ENCODE measurements around the gene RPS13.

DNA sequence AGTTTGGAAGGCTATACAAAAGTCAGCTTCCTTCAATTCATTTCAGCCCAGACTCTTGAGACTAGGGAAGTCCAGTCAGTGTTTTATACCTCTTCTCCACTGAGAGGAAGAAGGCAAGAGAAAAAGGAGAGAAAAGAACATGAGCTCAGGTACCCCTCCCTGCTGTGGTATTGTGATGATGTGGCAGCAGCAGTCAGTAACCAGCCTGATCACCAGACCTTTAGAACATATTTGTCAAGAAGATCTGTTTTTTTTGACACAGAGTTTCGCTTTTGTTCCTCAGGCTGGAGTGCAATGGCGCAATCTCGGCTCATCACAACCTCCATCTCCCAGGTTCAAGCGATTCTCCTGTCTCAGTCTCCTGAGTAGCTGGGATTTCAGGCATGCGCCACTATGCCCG lies 21.2 kb upstream of the RPS13 start:
- TF ChIP-seq, protein P1, sequence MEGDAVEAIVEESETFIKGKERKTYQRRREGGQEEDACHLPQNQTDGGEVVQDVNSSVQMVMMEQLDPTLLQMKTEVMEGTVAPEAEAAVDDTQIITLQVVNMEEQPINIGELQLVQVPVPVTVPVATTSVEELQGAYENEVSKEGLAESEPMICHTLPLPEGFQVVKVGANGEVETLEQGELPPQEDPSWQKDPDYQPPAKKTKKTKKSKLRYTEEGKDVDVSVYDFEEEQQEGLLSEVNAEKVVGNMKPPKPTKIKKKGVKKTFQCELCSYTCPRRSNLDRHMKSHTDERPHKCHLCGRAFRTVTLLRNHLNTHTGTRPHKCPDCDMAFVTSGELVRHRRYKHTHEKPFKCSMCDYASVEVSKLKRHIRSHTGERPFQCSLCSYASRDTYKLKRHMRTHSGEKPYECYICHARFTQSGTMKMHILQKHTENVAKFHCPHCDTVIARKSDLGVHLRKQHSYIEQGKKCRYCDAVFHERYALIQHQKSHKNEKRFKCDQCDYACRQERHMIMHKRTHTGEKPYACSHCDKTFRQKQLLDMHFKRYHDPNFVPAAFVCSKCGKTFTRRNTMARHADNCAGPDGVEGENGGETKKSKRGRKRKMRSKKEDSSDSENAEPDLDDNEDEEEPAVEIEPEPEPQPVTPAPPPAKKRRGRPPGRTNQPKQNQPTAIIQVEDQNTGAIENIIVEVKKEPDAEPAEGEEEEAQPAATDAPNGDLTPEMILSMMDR (conservative IDR thresholded peaks at IDR 0.05 in 1 of 2, IDR thresholded peaks at IDR 0.05 in 1 of 2; ENCODE audit: extremely low read depth in 1 of 2, insufficient read depth in 1 of 2, low read depth in 1 of 2, low read length in 2 of 2) = no peak
- TF ChIP-seq EZH2 (IDR thresholded peaks at IDR 0.05; ENCODE audit: borderline replicate concordance, low read length) = no peak
